GM12873 (cell line): ENCODE measurements around the gene PFAS.

Experiments used
- CTCF ChIP-seq: IDR thresholded peaks from 2 replicates; pipeline ENCODE4 v1.5.1; 2012; ENCODE audit warnings: low read depth, mild to moderate bottlenecking, moderate library complexity, low read length, control low read depth; ENCODE audit not compliant: insufficient read depth; ENCODE audit errors: missing control alignments

The PFAS gene

GRCh38 chr17:8268550-8269298 is 19.6 kb downstream of the PFAS start:
- TF ChIP-seq CTCF: no peak

GRCh38 chr17:8272421-8272820 is 23.3 kb downstream of the PFAS start:
- no peak for TF ChIP-seq CTCF

GRCh38 chr17:8273884-8274444 is 24.9 kb downstream of the PFAS start:
- no peak for TF ChIP-seq CTCF

GRCh38 chr17:8274816-8275215 is 25.7 kb downstream of the PFAS start:
- TF ChIP-seq CTCF: no peak

- TF ChIP-seq CTCF: no peak
Measured at GRCh38 chr17:8275421-8276290, 26.6 kb downstream of the PFAS start.

- no peak for TF ChIP-seq CTCF
Measured at GRCh38 chr17:8277317-8277716, 28.2 kb downstream of the PFAS start.

GRCh38 chr17:8282345-8282744 is 33.3 kb downstream of the PFAS start:
- no peak for TF ChIP-seq CTCF
